ENCODE data around the gene WDR7.

Gene WDR7

DNA sequence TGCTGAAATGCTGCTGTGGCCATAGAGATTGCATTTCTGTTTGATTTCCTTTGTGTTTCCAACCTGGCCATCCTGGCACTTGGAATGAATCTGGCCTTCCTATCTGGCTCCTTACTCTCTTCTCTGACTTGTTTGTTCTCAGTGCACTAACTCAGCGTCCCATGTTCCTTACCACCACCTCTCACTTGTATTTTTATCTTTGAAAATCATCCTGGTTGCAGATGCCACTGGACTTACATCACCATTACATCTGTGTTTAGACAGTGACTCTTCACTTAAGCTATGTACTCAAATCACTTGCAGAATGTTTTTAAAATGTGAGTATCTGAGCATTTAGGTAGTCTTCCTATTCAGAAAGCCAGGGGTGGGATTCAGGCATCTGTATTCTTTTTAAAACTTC is 239.5 kb downstream of the WDR7 start:
- no peak for DNase-seq (ENCODE audit: low spot score)

DNA sequence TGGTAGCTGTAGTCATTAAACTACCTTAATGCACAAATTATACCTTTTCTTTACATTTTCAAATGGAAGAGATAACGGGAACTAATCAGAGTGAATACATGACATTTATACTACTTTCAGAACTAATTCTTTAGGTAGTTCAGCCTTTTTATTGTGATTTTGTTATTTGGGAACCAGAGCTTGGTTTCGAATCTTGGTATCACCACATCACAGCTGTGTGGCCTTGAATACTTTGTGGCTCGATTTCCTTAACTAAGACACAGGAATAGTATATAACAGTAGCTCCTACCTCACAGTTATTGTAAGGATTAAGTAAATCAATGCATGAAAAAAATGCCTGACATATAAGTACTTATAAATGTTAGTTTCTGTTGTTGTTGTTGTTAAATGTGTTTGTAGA is 240.0 kb downstream of the WDR7 start:
- no peak for DNase-seq (ENCODE audit: low spot score)

DNA sequence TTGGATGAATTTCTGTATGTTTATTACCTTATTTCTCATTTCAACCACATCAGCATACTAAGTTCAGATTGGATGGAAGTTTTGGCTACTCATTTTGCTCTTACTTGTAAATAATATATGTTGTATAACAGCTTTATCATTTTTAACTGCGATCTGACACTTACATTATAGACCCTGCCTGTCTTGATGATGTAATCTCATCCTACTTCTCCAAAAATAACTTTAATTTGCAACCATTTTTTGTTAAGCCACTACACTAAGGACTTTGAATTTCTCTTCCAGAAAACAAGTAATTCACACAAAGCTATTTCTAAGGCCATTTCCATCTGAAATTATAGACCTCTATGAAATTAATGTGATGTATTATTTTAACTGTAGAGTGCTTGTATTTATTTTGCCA is 240.7 kb downstream of the WDR7 start:
- DNase-seq (ENCODE audit: low spot score), result no peak

DNA sequence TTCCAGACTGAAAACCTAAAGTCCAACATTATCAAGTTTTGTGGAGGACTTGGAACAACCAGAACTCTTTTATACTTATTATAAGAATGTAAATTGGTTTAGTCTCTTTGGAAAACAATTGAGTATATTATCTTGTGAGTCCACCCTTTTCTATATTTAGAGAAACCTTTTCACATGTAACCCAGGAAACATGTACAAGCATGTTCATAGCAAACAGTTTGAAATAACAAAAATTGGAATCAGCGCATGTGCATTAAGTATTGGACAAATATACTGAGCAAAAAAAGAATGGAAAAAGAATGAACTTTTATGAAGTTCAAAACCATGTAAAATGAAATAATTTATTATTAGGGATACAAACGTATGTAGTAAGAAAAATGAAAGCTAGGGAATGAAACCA is 246.0 kb downstream of the WDR7 start:
- no peak for DNase-seq (ENCODE audit: low spot score)

DNA sequence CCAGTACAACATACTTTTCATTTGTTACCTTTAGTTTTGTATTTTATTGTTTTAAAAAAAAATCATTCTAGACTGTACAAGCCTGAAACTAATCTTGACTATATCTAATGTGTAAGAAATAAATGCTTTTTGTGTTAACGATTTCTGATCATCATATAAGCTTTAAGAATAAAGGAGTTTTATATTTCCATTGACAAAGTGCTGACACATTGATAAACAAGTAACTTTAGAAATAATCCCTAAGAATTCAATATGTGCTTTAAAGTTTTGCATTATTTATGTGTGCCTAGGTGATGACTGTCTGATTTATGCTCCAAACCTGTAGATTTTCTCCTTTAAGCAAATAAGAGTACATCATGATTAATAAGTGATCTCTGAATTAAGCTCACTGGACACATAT is 248.5 kb downstream of the WDR7 start:
- DNase-seq (ENCODE audit: low spot score), result no peak

DNA sequence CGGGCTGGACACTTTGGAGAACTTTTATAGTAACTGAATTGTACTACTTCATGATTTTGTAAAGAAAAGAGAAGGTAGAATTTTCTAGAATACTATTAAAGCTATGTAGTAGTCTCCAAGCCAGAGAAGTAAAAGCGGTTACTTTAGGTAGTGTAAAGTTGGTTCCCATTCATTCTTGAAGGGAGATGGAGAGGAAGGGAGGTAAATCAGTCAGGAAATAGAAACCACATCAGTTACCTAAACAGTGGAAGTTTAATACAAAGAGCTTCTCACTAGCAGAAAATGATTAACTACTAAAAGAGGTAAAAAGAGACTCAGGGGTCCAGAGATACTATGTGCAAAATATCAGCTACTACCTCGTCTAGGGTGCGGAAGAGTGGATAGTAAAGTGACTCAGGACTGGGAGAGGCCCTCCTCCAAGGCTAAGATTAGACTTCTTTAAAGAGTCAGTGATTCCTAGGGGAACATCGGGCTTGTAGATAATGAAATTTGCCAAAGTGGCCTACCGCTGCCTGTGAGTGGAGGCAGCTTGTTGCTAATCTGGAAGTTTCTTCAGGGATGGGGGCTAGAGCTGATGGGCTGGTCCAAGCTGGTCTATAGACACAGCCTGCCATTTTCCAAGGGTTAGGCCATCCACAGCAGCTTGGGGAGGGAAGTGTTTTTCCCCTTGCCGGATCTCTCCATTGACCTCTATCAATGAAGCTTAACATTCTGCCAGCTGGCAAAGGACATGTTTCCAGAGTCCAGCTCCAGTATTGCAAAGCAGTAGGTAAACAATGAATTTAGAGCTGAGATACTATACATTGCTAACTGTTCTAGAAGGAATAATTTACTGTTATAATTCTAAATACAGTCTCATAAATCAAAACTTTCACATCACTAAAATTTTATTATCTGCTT is 249.3 kb downstream of the WDR7 start:
- DNase-seq (ENCODE audit: low spot score), result no peak

DNA sequence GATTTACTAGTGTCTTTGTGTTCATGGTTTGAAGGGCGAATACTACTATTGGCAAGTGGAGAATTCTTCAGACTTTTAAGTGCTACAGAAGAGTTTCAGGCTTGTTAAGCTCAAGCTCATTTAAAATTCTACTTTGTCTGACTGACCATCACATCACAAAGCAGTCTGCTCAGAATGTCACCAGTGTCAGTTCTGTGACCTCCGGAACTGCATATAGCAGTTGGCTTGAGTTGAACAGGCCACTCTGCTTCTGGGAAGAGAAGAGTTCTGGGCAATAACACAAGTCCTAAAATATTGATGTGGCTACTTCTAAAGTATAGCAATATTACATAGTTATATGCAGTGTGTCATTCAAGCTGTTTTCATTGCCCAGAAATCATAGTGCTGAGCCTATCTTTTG is 250.8 kb downstream of the WDR7 start:
- no peak for DNase-seq (ENCODE audit: low spot score)

DNA sequence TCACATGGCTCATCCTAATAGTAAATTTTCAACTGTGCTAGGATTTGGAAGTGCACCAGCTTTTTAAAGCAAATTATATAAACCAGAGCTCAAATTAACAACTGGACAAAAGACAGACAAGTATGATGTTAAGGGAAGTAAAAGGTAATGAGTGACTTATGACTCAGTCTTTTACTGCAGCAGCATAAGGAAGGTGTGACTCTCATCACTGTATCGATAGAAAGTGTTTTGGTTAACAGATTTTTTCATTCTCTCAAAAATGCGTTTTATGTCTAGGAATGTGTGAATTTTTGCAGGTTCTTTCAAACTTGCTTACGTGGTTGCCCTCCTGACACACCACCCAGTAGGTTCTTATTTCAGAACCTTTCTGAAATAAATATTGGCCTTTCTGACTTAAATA is 251.5 kb downstream of the WDR7 start:
- DNase-seq (ENCODE audit: low spot score), result no peak

DNA sequence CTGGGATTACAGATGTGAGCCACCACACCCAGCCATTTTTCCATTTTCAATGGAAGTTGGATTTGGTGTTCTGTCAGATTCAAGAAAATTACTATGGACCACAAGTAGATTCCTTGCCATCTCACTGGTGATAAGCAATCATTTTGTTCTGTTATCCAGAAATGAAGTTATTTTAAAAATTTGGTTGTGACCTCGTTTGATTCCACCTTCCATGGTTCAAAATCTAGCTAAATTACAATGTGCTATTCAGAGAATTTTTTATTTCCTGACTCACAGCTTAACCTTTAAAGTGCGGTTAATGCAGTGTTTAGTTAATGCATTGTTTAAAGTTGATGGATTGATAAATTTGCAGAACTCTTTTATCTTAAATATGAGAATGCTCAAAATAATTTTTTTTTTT is 252.5 kb downstream of the WDR7 start:
- no peak for DNase-seq (ENCODE audit: low spot score)

DNA sequence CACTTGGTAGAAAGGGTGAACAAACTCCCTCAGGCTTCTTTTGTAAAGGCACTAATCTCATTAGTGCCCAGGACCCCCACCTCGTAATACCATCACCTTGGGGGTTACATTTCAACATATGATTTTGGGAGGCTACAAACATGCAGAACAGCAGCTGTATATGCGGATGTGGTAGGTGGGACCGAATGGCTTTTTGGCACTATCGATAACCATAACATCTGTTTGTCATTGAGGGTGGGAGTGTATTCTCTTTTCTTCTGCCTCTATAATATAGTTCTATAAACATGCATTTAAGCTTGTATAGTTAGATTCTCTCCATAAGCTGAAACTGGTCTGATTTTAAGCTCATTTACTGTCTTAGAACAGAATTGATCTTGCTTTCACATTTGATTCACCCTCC is 256.6 kb downstream of the WDR7 start:
- DNase-seq (ENCODE audit: low spot score), result no peak

DNA sequence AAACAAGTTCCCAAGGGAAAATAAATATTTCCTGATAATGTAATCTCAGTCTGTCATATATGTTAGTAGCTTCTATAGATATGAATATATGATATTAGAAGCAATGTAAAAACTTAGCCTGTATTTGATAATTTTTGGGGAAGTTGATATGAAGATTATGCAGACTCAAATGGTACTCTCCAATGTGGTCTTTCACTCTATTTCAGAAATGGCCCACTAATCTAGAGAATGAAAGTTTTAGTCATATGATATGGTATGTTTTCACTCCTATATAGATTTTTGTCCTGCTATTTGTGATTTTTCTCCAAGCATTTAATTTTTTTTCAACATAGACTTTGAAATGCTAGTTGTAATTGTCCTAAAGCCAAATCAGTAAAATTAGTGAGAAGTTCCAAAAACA is 259.1 kb downstream of the WDR7 start:
- DNase-seq (ENCODE audit: low spot score), result no peak

DNA sequence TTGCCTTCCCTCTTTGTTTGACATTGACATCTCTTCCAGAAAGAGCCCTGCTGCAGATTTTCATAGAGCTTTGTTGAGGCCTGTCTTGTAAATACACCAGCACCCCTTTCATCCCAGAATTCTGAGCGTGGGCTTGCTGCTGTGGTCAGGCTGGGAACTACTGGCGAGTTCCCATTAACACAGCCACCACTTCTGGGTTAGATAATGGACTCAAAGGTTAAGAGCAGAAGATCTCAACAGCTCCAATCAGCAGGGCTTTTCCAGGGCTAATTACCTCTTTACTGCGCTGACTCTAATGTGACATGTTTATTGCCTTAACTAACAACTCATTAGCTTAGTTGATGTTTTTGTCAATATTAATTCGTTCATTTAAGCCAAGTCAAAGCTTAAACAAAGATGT is 259.8 kb downstream of the WDR7 start:
- no peak for DNase-seq (ENCODE audit: low spot score)

DNA sequence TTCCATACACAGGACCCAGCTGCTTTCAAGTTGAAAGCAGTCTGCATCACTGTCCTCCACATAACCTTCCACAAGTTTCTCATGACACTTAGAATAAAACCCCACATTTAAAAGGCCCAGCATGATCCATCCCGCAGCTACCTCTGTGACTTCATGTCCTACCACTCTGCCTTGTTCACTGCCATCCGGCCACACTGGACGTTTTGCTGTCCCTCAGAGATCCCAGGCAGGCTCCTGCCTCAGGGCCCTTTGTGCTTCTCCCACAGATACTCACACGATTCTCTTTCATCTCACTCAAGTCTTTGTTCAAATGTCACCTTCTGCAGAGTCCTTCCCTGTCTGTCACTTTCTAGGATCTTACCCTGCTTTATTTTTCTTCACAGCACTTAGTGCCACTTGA is 262.8 kb downstream of the WDR7 start:
- DNase-seq (ENCODE audit: low spot score), result no peak

DNA sequence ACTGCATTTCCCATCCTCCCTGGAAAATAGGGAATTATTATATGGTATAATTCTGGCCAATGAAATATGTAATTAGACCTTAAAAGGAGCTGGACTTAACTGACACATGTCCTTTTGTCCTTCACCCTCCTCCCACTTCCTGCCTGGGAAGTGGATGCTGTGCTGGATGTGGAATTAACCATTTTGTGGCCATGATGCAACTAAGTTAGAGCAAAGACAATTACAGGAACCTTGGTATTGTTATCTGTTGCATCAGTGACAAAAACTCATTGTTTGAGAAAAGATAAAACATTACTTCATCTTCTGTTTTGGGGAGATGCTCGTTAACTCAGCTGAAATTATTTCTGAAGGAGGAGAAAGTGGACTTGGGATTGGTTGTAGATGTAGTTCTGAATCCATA is 268.0 kb downstream of the WDR7 start:
- DNase-seq (ENCODE audit: low spot score), result no peak

DNA sequence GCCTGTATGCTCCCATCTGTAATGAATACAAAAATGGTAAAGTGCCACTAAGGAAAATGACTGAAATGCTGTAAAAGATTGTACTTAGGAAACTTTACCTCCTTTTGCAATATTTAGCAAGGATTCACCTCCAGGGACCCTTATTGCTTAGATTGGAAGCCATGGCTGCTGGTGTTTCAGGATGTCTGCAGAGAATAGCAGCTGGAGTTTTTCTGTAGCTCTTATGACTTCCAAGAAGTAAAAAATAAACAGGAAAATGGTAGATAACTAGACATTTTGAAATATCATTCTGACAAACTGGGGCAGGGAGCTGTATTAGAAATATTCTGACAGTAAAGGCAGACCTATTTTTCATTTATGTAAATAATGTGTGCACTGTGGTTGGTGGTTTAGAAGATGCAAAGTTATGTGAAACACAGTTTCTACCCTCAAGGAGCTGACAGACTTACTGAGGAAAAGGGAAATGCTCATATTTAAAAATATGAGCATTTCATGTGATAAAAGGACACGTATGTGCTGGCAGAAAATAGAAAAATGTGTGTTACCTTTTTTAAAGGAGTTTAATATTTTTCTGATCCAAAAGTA is 270.8 kb downstream of the WDR7 start:
- DNase-seq (ENCODE audit: low spot score), result no peak

DNA sequence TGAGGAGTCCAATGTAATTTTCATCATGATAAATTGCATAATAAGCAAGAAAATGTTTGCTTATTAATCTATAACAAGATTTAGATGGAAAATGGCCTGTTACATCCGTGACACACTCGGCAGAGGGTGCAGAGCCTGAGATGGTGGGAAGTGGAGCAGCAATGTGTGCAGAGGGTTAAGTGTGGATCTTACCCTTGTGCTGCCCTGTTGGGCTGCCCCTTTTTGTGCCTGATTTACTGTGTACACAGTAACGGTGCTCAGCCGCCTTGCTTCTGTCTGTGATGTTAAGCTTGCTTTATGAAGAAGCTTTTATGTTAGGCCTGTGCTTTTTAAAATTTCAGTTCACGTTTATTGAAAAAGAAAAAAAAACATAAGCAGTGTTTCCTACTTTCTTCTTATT is 275.6 kb downstream of the WDR7 start:
- DNase-seq (ENCODE audit: low spot score), result no peak

DNA sequence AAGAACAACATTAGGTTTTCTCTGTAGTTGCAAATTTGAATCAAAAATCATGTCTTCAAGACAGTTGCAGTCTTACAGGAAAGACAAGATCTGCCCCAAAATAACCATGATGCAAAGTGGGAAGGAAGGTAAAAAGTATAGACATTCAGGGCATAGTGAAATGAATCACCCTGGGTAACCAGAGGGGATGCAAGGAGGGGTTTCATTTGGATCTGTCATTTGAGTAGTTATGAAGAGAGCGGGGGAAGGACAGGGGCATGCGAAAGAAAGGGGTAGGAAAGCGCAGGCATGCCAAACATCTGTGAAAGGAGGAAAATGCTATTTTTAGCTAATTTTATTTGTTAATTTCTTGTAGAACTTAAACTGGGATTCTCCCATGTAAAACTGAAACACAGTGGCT is 276.6 kb downstream of the WDR7 start:
- DNase-seq (ENCODE audit: low spot score), result no peak

DNA sequence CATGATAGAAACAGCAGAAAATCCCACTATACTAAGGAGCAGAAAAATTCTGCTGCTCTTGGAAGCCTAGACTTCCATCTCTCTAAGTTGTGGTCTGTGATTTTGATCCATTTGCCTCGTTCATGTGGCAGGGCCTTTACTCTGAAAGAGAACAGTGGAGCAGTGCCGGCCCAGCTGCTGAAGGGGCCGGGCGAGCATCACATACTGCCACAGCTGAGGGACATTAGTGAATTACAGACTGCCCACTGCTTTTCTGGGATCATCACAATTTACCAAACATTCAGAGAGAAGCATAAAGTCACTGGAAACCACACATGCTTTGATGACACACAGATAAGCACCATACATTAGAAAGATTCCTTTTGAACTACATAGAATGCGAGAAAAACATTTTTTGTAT is 278.7 kb downstream of the WDR7 start:
- no peak for DNase-seq (ENCODE audit: low spot score)

DNA sequence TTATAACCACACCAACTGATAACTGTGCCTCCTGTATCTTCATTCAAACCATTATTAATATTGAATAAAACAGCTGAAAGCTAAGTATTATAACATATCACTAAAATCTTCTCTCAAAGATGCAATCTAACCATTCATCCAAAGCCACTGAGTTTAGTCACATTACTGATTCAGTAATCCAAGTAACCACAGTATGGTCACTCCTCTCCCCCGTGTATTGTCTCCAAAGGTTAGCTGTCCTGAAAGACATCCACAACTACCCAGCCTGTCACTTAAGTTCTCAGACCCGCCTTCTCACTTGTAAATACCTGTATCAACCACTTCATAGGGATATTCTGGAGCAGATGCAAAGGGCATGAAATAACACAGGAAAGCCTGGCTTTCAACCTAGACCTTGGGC is 282.3 kb downstream of the WDR7 start:
- no peak for DNase-seq (ENCODE audit: low spot score)

DNA sequence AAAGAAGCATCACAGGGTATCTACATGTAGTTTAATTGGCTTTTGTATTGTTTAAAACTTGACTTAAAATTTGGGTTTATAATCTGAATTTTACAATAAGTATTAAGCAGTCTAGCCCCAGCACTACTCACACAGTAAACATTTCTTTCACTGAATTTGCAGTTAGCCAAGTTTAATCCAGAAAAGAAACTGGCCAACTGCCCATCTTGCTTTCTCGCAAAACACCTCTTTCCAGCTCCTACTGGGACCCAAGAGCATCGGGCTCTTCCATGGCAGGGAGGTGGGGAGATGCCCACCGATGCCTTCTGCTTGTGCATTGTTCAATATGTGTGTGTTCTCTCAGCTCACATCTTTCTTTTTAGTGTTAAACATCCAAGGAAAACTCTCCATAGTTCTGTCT is 283.0 kb downstream of the WDR7 start:
- DNase-seq (ENCODE audit: low spot score), result no peak

DNA sequence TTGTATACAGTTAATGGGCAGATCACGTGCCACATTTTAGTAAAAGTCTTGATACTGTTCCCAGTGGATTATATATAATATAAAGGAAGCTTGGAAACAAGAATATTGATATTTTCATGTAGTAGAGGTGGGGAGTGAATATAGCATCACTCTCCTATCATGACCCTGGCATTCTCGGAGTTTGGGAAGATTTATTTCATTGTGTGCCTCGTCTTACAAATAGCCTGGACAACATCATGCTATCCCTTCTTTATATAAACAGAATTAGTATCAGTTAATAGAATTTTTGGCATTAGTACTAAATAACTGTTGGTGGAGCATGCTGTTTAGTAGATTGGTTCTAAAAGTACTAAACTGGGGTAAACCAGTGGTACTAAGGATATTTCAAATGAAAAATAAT is 283.7 kb downstream of the WDR7 start:
- no peak for DNase-seq (ENCODE audit: low spot score)

DNA sequence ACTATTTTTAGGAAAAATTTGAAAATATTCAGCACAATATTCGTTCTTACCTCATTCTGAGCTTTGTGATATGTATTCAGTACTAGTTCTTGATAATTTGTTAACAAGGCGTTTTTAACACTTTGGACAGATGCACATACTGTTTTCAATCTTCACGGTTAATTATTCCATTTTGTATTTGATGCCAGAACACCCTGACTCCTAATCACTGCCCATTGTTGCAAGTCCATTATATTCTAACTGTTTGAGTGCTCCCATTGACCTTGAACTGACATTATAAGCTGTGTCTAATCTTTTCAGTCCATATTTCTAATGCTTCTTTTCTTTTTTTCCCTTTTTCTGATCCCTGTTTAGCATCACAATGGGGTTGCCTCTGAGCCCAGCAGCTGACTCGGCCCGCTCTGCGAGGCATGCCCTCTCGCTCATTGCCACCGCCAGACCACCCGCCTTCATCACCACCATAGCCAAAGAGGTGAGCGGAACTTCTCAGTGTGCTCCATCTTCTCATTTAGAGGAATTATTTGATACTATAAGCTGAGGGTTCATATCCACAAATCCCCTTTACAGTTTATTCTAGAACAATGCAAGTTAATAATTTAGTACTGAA is 284.4 kb downstream of the WDR7 start:
- DNase-seq (ENCODE audit: low spot score), result no peak

DNA sequence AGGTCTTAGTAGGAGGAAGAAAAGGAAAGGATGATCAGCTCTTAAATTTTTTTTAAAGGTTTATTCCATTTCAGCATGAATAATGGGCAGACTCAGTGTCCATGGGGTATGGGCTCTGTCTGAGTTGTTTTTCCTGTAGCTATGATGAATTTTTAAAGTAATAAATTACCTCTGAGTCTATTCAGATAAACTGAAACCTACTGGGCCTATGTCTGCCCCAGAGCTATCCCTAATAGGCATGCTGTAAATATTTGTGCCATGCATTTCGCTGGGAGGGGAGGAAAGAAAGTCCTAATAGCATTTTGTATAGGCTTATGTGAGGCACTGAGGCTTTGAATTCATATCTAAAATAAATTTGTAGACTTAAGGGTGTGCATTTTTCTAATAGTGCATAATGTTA is 285.3 kb downstream of the WDR7 start:
- DNase-seq (ENCODE audit: low spot score), result no peak
